Stromal cell of bone marrow (primary cell): ENCODE data around the gene PLEKHF1.

ENCODE experiments used
- DNase-seq: peaks from one replicate; pipeline ENCODE4 v3.0.0-alpha.2; 2012; ENCODE audit warnings: low read depth

Gene PLEKHF1

GRCh38 chr19:29679598-29680210 is 14.4 kb downstream of the PLEKHF1 start:
- DNase-seq, result no peak

- no peak for DNase-seq
Measured at GRCh38 chr19:29680447-29680846, 15.2 kb downstream of the PLEKHF1 start.

GRCh38 chr19:29680937-29681336 is 15.7 kb downstream of the PLEKHF1 start:
- no peak for DNase-seq

GRCh38 chr19:29681422-29682235 is 16.4 kb downstream of the PLEKHF1 start:
- no peak for DNase-seq

GRCh38 chr19:29682236-29682895 is 17.1 kb downstream of the PLEKHF1 start:
- DNase-seq, result no peak

- no peak for DNase-seq
Measured at GRCh38 chr19:29683009-29683408, 17.7 kb downstream of the PLEKHF1 start.

- no peak for DNase-seq
Measured at GRCh38 chr19:29685326-29685725, 20.1 kb downstream of the PLEKHF1 start.

GRCh38 chr19:29686285-29686805 is 21.1 kb downstream of the PLEKHF1 start:
- DNase-seq, result no peak

GRCh38 chr19:29687244-29687896 is 22.1 kb downstream of the PLEKHF1 start:
- DNase-seq, result peak; percentile 99

GRCh38 chr19:29687897-29688728 is 22.9 kb downstream of the PLEKHF1 start:
- peak; percentile 83 for DNase-seq

GRCh38 chr19:29690842-29691241 is 25.6 kb downstream of the PLEKHF1 start:
- no peak for DNase-seq

GRCh38 chr19:29694161-29694560 is 28.9 kb downstream of the PLEKHF1 start:
- no peak for DNase-seq

- peak; percentile 43 for DNase-seq
Measured at GRCh38 chr19:29694669-29695627, 29.7 kb downstream of the PLEKHF1 start.

- no peak for DNase-seq
Measured at GRCh38 chr19:29695765-29696564, 30.7 kb downstream of the PLEKHF1 start.

GRCh38 chr19:29696565-29696846 is 31.2 kb downstream of the PLEKHF1 start:
- DNase-seq, result no peak

GRCh38 chr19:29697523-29698261 is 32.4 kb downstream of the PLEKHF1 start:
- no peak for DNase-seq

- DNase-seq, result no peak
Measured at GRCh38 chr19:29699861-29700260, 34.6 kb downstream of the PLEKHF1 start.

GRCh38 chr19:29700498-29700897 is 35.2 kb downstream of the PLEKHF1 start:
- DNase-seq, result no peak
